NCI-H2081 (cell line): Measurements from ENCODE around the gene BRD7.
A peak's percentile ranks its signal among the peaks of the same experiment; 100 is the strongest.

Source experiments
- DNase-seq, 2 experiments: peaks; one replicate each; lab custom pipeline; 2025; lab: John Stamatoyannopoulos, UW

BRD7 gene

GRCh38 chr16:50368410-50369132 lies at the start of gene BRD7:
Gene BRD7, minus strand, starts transcription at chr16:50368988. Its CDS starts 214 bp downstream, at chr16:50368774.
- DNase-seq, result peak; percentile 31 to 57

- no peak for DNase-seq
These were observed 47.6 kb upstream of the BRD7 start for GRCh38 chr16:50416388-50416787.

- no peak for DNase-seq
These were observed 45.4 kb upstream of the BRD7 start for GRCh38 chr16:50414152-50414551.

- no peak for DNase-seq
These were observed 42.2 kb upstream of the BRD7 start for GRCh38 chr16:50411034-50411433.

- DNase-seq, result no peak
These were observed 39.3 kb upstream of the BRD7 start for GRCh38 chr16:50408001-50408561.

- no peak for DNase-seq
These were observed 38.6 kb upstream of the BRD7 start for GRCh38 chr16:50407351-50407750.

- DNase-seq, result no peak
These were observed 34.7 kb upstream of the BRD7 start for GRCh38 chr16:50403491-50403890.

GRCh38 chr16:50402298-50402895 lies 33.6 kb upstream of the BRD7 start:
- DNase-seq, result no peak

GRCh38 chr16:50401355-50401754 lies 32.6 kb upstream of the BRD7 start:
- DNase-seq, result no peak

GRCh38 chr16:50400967-50401348 lies 32.2 kb upstream of the BRD7 start:
- no peak for DNase-seq

- no peak for DNase-seq
These were observed 31.7 kb upstream of the BRD7 start for GRCh38 chr16:50400312-50400966.

GRCh38 chr16:50399411-50399810 lies 30.6 kb upstream of the BRD7 start:
- no peak for DNase-seq

- no peak for DNase-seq
These were observed 29.5 kb upstream of the BRD7 start for GRCh38 chr16:50398336-50398735.

- no peak for DNase-seq
These were observed 28.2 kb upstream of the BRD7 start for GRCh38 chr16:50396761-50397535.

GRCh38 chr16:50395763-50396710 lies 27.2 kb upstream of the BRD7 start:
- no peak for DNase-seq

GRCh38 chr16:50393858-50394802 lies 25.3 kb upstream of the BRD7 start:
- DNase-seq, result no peak

GRCh38 chr16:50393416-50393815 lies 24.6 kb upstream of the BRD7 start:
- no peak for DNase-seq

GRCh38 chr16:50390914-50391716 lies 22.3 kb upstream of the BRD7 start:
- no peak for DNase-seq

- DNase-seq, result no peak
These were observed 21.6 kb upstream of the BRD7 start for GRCh38 chr16:50390371-50390771.
